GM18907 (cell line): ENCODE measurements around the gene UTS2.

Experiments used
- ATAC-seq: cut with Tn5 transposase; IDR thresholded peaks from one replicate; pipeline ENCODE4 v1.9.1; 2021; ENCODE audit warnings: mild to moderate bottlenecking, moderate library complexity; ENCODE audit not compliant: unreplicated experiment

Gene UTS2

GRCh38 chr1:7813677-7814373 is 39.0 kb downstream of the UTS2 start:
- no peak for ATAC-seq

GRCh38 chr1:7811476-7811875 is 41.4 kb downstream of the UTS2 start:
- no peak for ATAC-seq

GRCh38 chr1:7810395-7810794 is 42.5 kb downstream of the UTS2 start:
- no peak for ATAC-seq

GRCh38 chr1:7809742-7810141 is 43.1 kb downstream of the UTS2 start:
- ATAC-seq: no peak

- ATAC-seq: no peak
These were observed 44.5 kb downstream of the UTS2 start for GRCh38 chr1:7808253-7808844.

GRCh38 chr1:7805460-7805859 is 47.4 kb downstream of the UTS2 start:
- ATAC-seq: no peak
